CD4-positive, alpha-beta T cell (primary cell): ENCODE measurements around the gene ACER2. TPM values are rescaled to one million over a fixed set of nuclear protein-coding genes. Genes with fewer than 3 reads are reported as not detected.

Experiments
- ATAC-seq: fragments of 200-7000 bp; cut with Tn5 transposase; one replicate; pipeline ENCODE4 v1.10.0; 2022; ENCODE audit warnings: mild to moderate bottlenecking; ENCODE audit not compliant: poor library complexity
- CTCF ChIA-PET: fragments of 350-600 bp; sonication (Branson Sonifier 250); formaldehyde crosslinking; loops from one replicate; lab custom pipeline; 2021; ENCODE audit warnings: antibody characterized with exemption, inconsistent platforms; lab: Charles Lee
- POLR2A ChIA-PET: fragments of 350-600 bp; sonication (Branson Sonifier 250); formaldehyde crosslinking; loops from one replicate; lab custom pipeline; 2021; ENCODE audit warnings: antibody characterized with exemption, inconsistent platforms; lab: Charles Lee
- DNase-seq, 14 experiments: peaks; one replicate each; pipeline ENCODE4 v3.0.0-alpha.2; 2013 to 2020; ENCODE audit warnings: mixed read lengths in 2 of 14
- H3K27ac ChIP-seq, 2 donors: one replicate each; pipeline versions ENCODE4 v1.5.1 to v1.7.0; 2013; ENCODE audit warnings: low read length in 2 of 2, low read depth in 1 of 2, mild to moderate bottlenecking in 1 of 2
- H3K27me3 ChIP-seq, 2 experiments: 1 replicate in 1 of 2; 2 replicates in 1 of 2; pipeline versions ENCODE4 v1.6.1 to v1.7.0; 2013; ENCODE audit warnings: low read length in 2 of 2, control low read depth in 1 of 2, mild to moderate bottlenecking in 1 of 2, moderate library complexity in 1 of 2; ENCODE audit not compliant: insufficient read depth in 2 of 2, control insufficient read depth in 1 of 2
- H3K36me3 ChIP-seq: one replicate; pipeline ENCODE4 v1.6.1; 2013; ENCODE audit warnings: low read length, control low read depth; ENCODE audit not compliant: insufficient read depth
- H3K4me1 ChIP-seq: one replicate; pipeline ENCODE4 v1.6.1; 2013; ENCODE audit warnings: low read length, control low read depth; ENCODE audit not compliant: insufficient read depth
- H3K4me3 ChIP-seq: one replicate; pipeline ENCODE4 v1.5.1; 2013; ENCODE audit warnings: mild to moderate bottlenecking, low read length, moderate library complexity
- H3K9me3 ChIP-seq, 2 experiments: 1 replicate in 1 of 2; 2 replicates in 1 of 2; pipeline versions ENCODE4 v1.6.1 to v1.7.0; 2013; ENCODE audit warnings: low read length in 2 of 2, mild to moderate bottlenecking in 2 of 2, control low read depth in 1 of 2, moderate library complexity in 1 of 2; ENCODE audit not compliant: control insufficient read depth in 1 of 2, insufficient read depth in 1 of 2
- H3K27ac Mint-ChIP-seq: one replicate; pipeline ENCODE4 v1.8.0; 2020; ENCODE audit warnings: mixed read lengths
- H3K27me3 Mint-ChIP-seq: one replicate; pipeline ENCODE4 v1.8.0; 2021; ENCODE audit warnings: mixed read lengths
- H3K36me3 Mint-ChIP-seq: one replicate; pipeline ENCODE4 v1.8.0; 2021; ENCODE audit warnings: low read depth, mixed read lengths
- H3K4me1 Mint-ChIP-seq: one replicate; pipeline ENCODE4 v1.8.0; 2021; ENCODE audit warnings: low read depth, mixed read lengths
- H3K4me3 Mint-ChIP-seq: one replicate; pipeline ENCODE4 v1.8.0; 2020; ENCODE audit warnings: mild to moderate bottlenecking, mixed read lengths
- H3K9me3 Mint-ChIP-seq: one replicate; pipeline ENCODE4 v1.8.0; 2020; ENCODE audit warnings: mixed read lengths
- CTCF ChIP-seq: fragments of 200-600 bp; IDR thresholded peaks from one replicate; pipeline ENCODE4 v1.8.0; 2022; ENCODE audit warnings: antibody characterized with exemption, mild to moderate bottlenecking
- intact Hi-C, 2 experiments: fragments of 100-400 bp; cut with DNase I in 1 of 2; cut with micrococcal nuclease in 1 of 2; formaldehyde crosslinking; loops; one replicate each; pipeline versions ENCODE4 v1.15.1 to v1.9.0; 2023 to 2025; cut with DNase I, micrococcal nuclease
- total RNA-seq, 174 experiments: library from RNA in 2 of 174; stranded (reverse) in 2 of 174; gene quantifications; one replicate each; pipeline ENCODE4 v1.2.3 and lab custom pipeline; 2021 to 2026

Gene ACER2
- total RNA-seq, 2 experiments from 2014 or later, result 1.2 to 1.4 TPM

GRCh38 chr9:19464764-19465585 lies 56.2 kb downstream of the ACER2 start:
- Histone ChIP-seq H3K4me1 (peaks cover 11% of the 10 kb centered on the region), H3K9me3 (no peaks in the 10 kb centered on the region), H3K27ac (no peak overlapping the region), H3K4me3 (peak overlapping the region; percentile 36), H3K27me3 (no peaks in the 10 kb centered on the region), H3K36me3 (no peaks in the 10 kb centered on the region)
- ChIA-PET POLR2A (interaction anchor here (0.6 to 1.6 kb wide), 7 partner anchors 12 to 416 kb away, joined by 3 to 10 read pairs (median 3); partner anchors contain the start of genes ACER2, DENND4C, RPS6 and RRAGA), CTCF (interaction anchor here (0.5 to 2.4 kb wide), 41 partner anchors 10 to 1864 kb away, joined by 3 to 33 read pairs (median 4); partner anchors contain the start of genes DENND4C, RPS6 and RRAGA)
- H3K27me3 Mint-ChIP-seq, result no peaks in the 10 kb centered on the region
- H3K4me3 Mint-ChIP-seq, result peak overlapping the region; percentile 95
- H3K4me1 Mint-ChIP-seq, result no peaks in the 10 kb centered on the region
- H3K36me3 Mint-ChIP-seq, result no peaks in the 10 kb centered on the region
- no peaks in the 10 kb centered on the region for H3K9me3 Mint-ChIP-seq
- TF ChIP-seq CTCF, result peak; percentile 74
- ATAC-seq (peak; percentile 92), DNase-seq (peak; percentile 46 to 85 (median 65))
- intact Hi-C loops, result loop anchor here in 1 of 2 experiments (10.0 kb wide), 1 partner anchor 1650 kb away; no protein-coding TSS in a partner anchor
- H3K27ac Mint-ChIP-seq, result no peak overlapping the region

GRCh38 chr9:19465586-19466279 lies 56.9 kb downstream of the ACER2 start:
- Mint-ChIP-seq H3K27ac (no peak overlapping the region), H3K27me3 (no peaks in the 10 kb centered on the region), H3K4me3 (peak overlapping the region; percentile 95), H3K4me1 (no peaks in the 10 kb centered on the region), H3K36me3 (no peaks in the 10 kb centered on the region), H3K9me3 (no peaks in the 10 kb centered on the region)
- no peaks in the 10 kb centered on the region for H3K9me3 ChIP-seq
- DNase-seq, result no peak
- ATAC-seq, result no peak
- intact Hi-C loops, result loop anchor here in 1 of 2 experiments (10.0 kb wide), 1 partner anchor 1649 kb away; no protein-coding TSS in a partner anchor
- POLR2A ChIA-PET, result interaction anchor here (0.8 to 1.6 kb wide), 4 partner anchors 57 to 417 kb away, joined by 3 to 10 read pairs (median 6); partner anchors contain the start of genes ACER2, DENND4C, RPS6 and RRAGA
- CTCF ChIA-PET, result interaction anchor here (0.6 to 2.4 kb wide), 26 partner anchors 10 to 1475 kb away, joined by 3 to 33 read pairs (median 4); partner anchors contain the start of genes RPS6 and RRAGA
- H3K4me1 ChIP-seq, result peaks cover 11% of the 10 kb centered on the region
- H3K4me3 ChIP-seq, result no peak overlapping the region
- TF ChIP-seq CTCF, result no peak
- no peaks in the 10 kb centered on the region for H3K36me3 ChIP-seq
- H3K27ac ChIP-seq, result no peak overlapping the region
- no peaks in the 10 kb centered on the region for H3K27me3 ChIP-seq

GRCh38 chr9:19466280-19466639 lies 57.5 kb downstream of the ACER2 start:
- no peaks in the 10 kb centered on the region for H3K4me1 Mint-ChIP-seq
- Histone ChIP-seq H3K27ac (no peak overlapping the region), H3K9me3 (no peaks in the 10 kb centered on the region), H3K27me3 (no peaks in the 10 kb centered on the region), H3K4me3 (no peak overlapping the region), H3K36me3 (no peaks in the 10 kb centered on the region), H3K4me1 (peaks cover 11% of the 10 kb centered on the region)
- no peak for TF ChIP-seq CTCF
- ChIA-PET POLR2A (no interaction called here), CTCF (interaction anchor here (0.7 kb wide), 1 partner anchor 11 kb away, joined by 3 read pairs; no protein-coding TSS in a partner anchor)
- ATAC-seq, result no peak
- no peaks in the 10 kb centered on the region for H3K27me3 Mint-ChIP-seq
- intact Hi-C loops, result loop anchor here in 1 of 2 experiments (10.0 kb wide), 1 partner anchor 1649 kb away; no protein-coding TSS in a partner anchor
- no peak overlapping the region for H3K27ac Mint-ChIP-seq
- H3K36me3 Mint-ChIP-seq, result no peaks in the 10 kb centered on the region
- H3K4me3 Mint-ChIP-seq, result no peak overlapping the region
- no peaks in the 10 kb centered on the region for H3K9me3 Mint-ChIP-seq
- no peak for DNase-seq
